Choroid plexus epithelial cell (primary cell): ENCODE data around the gene TNFSF9.
A peak's percentile ranks its signal among the peaks of the same experiment; 100 is the strongest.

Experiments used
- DNase-seq: peaks from one replicate; pipeline ENCODE4 v3.0.0-alpha.2; 2010; ENCODE audit warnings: low read depth
- H3K4me3 ChIP-seq: 2 replicates; pipeline ENCODE4 v1.5.1; 2011; ENCODE audit warnings: low read depth, mild to moderate bottlenecking, control low read depth, low read length, moderate library complexity
- CTCF ChIP-seq: conservative IDR thresholded peaks from 2 replicates; pipeline ENCODE4 v1.5.1; 2011; ENCODE audit warnings: low read depth, mild to moderate bottlenecking, control low read depth, inconsistent platforms, low read length, moderate library complexity

TNFSF9 gene

GRCh38 chr19:6529351-6529750, 1.5 kb upstream of the TNFSF9 start:
- no peak overlapping the region for H3K4me3 ChIP-seq
- TF ChIP-seq CTCF, result no peak
- no peak for DNase-seq

GRCh38 chr19:6529937-6530385, 865 bp upstream of the TNFSF9 start:
- no peak for DNase-seq
- no peak for TF ChIP-seq CTCF
- peak overlapping the region; percentile 75 for H3K4me3 ChIP-seq

GRCh38 chr19:6531163-6531955, 533 bp downstream of the TNFSF9 start:
- no peak for DNase-seq
- peak overlapping the region; percentile 75 for H3K4me3 ChIP-seq
- TF ChIP-seq CTCF, result no peak

GRCh38 chr19:6531956-6532243, 1.1 kb downstream of the TNFSF9 start:
- H3K4me3 ChIP-seq, result no peak overlapping the region
- DNase-seq, result no peak
- no peak for TF ChIP-seq CTCF

GRCh38 chr19:6532244-6532999, 1.6 kb downstream of the TNFSF9 start:
- TF ChIP-seq CTCF, result no peak
- DNase-seq, result no peak
- H3K4me3 ChIP-seq, result no peak overlapping the region

- no peak for DNase-seq
- H3K4me3 ChIP-seq, result no peak overlapping the region
- TF ChIP-seq CTCF, result no peak
Observed at GRCh38 chr19:6533000-6533328, 2.1 kb downstream of the TNFSF9 start.
